Tibial nerve (tissue), 4 donors: Measurements from ENCODE around the gene FAXC. TPM values are rescaled to one million over a fixed set of nuclear protein-coding genes. Genes with fewer than 3 reads are reported as not detected.

Experiments used
- DNase-seq, 2 donors: peaks; one replicate each; pipeline ENCODE4 v3.0.0-alpha.2; 2019; ENCODE audit warnings: low spot score in 2 of 2
- H3K27ac ChIP-seq, 4 donors: fragments of 200-600 bp; sonication (generic) in 3 of 4; one replicate each; pipeline ENCODE4 v1.5.1; 2017 to 2019; ENCODE audit warnings: mild to moderate bottlenecking in 1 of 4
- H3K27me3 ChIP-seq, 2 donors: fragments of 200-600 bp; sonication (generic) in 1 of 2; one replicate each; pipeline versions ENCODE4 v1.5.1 to v1.6.0; 2017 to 2019
- H3K36me3 ChIP-seq, 3 donors: fragments of 200-600 bp; sonication (generic); one replicate each; pipeline ENCODE4 v1.5.1; 2018 to 2019
- H3K4me1 ChIP-seq, 4 donors: fragments of 200-600 bp; sonication (generic) in 3 of 4; one replicate each; pipeline ENCODE4 v1.5.1; 2017 to 2019
- H3K4me3 ChIP-seq, 4 donors: fragments of 200-600 bp; sonication (generic) in 3 of 4; one replicate each; pipeline ENCODE4 v1.5.1; 2017 to 2019; ENCODE audit warnings: mild to moderate bottlenecking in 1 of 4, moderate library complexity in 1 of 4
- H3K9me3 ChIP-seq, 4 donors: fragments of 200-600 bp; sonication (generic) in 3 of 4; one replicate each; pipeline ENCODE4 v1.5.1; 2017 to 2019
- EP300 ChIP-seq, 2 donors: sonication (generic); formaldehyde crosslinking; IDR thresholded peaks; one replicate each; pipeline ENCODE4 v1.6.1; 2017; ENCODE audit warnings: antibody characterized with exemption in 2 of 2, mild to moderate bottlenecking in 1 of 2
- POLR2A ChIP-seq, 2 donors: fragments of 450-650 bp; IDR thresholded peaks; one replicate each; pipeline ENCODE4 v1.6.1; 2017; ENCODE audit warnings: antibody characterized with exemption in 2 of 2, mild to moderate bottlenecking in 2 of 2, moderate library complexity in 2 of 2
- WGBS, 2 donors: methylation state at CpG; one replicate each; pipeline ENCODE4 v1.1.5; 2018; 5-methylcytosine and 5-hydroxymethylcytosine counted together
- total RNA-seq, 4 donors: library from RNA; depleted of rRNA; stranded (reverse); fragments of >200 nt; gene quantifications; one replicate each; pipeline ENCODE4 v1.1.0, GENCODE V29; 2016
- TF ChIP-seq, protein P1 (sequence below), 5 experiments: fragments of 200-600 bp in 3 of 5; fragments of 450-650 bp in 2 of 5; sonication (generic) in 3 of 5; IDR thresholded peaks; one replicate each; pipeline ENCODE4 v1.5.1; 2016 to 2019; ENCODE audit warnings: antibody characterized with exemption in 5 of 5, mild to moderate bottlenecking in 3 of 5, moderate library complexity in 2 of 5

Gene FAXC
- total RNA-seq, 4 donors from 2014 or later, result under 0.01 to 2.4 (median 0.44) TPM

DNA sequence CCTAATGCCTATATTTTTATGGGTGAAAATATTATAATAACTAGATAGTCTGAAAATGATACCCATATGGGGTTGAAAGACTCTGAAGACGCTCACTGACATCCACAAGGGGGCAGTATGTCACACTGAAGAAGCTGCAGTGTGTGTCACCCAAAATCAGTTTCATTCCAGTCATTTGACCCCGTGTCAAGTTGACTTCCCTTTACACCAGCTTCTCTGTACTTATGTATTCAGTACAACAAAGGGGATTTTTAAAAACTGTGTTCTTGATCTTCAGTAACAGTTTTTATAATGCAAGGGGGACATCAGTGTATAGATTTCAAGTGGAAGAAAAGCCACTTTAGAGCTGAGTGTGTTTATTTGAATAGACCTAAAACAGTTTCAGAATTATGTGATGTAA, 19.3 kb downstream of the FAXC start:
- 0 to 3% methylated on average over 2 of the region's 2 CpGs for WGBS, 2 donors
- H3K4me1 ChIP-seq, result no peaks in the 10 kb centered on the region
- H3K27me3 ChIP-seq, result no peaks in the 10 kb centered on the region
- no peak for TF ChIP-seq EP300 (IDR thresholded peaks at IDR 0.05)
- TF ChIP-seq, protein P1, sequence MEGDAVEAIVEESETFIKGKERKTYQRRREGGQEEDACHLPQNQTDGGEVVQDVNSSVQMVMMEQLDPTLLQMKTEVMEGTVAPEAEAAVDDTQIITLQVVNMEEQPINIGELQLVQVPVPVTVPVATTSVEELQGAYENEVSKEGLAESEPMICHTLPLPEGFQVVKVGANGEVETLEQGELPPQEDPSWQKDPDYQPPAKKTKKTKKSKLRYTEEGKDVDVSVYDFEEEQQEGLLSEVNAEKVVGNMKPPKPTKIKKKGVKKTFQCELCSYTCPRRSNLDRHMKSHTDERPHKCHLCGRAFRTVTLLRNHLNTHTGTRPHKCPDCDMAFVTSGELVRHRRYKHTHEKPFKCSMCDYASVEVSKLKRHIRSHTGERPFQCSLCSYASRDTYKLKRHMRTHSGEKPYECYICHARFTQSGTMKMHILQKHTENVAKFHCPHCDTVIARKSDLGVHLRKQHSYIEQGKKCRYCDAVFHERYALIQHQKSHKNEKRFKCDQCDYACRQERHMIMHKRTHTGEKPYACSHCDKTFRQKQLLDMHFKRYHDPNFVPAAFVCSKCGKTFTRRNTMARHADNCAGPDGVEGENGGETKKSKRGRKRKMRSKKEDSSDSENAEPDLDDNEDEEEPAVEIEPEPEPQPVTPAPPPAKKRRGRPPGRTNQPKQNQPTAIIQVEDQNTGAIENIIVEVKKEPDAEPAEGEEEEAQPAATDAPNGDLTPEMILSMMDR (IDR thresholded peaks at IDR 0.05), result peak; percentile 39 to 64 (median 53)
- H3K27ac ChIP-seq, result no peak overlapping the region
- H3K36me3 ChIP-seq, result no peaks in the 10 kb centered on the region
- no peaks in the 10 kb centered on the region for H3K9me3 ChIP-seq
- DNase-seq, result peak in 1 of 2 donors; percentile 52
- H3K4me3 ChIP-seq, result no peak overlapping the region

GRCh38 chr6:99324996-99325395, 24.5 kb downstream of the FAXC start:
- TF ChIP-seq EP300 (IDR thresholded peaks at IDR 0.05) (no peak), POLR2A (IDR thresholded peaks at IDR 0.05) (no peak)
- TF ChIP-seq, protein P1 (IDR thresholded peaks at IDR 0.05), result no peak
- Histone ChIP-seq H3K27me3 (no peaks in the 10 kb centered on the region), H3K27ac (no peak overlapping the region), H3K36me3 (no peaks in the 10 kb centered on the region), H3K9me3 (no peaks in the 10 kb centered on the region), H3K4me3 (no peak overlapping the region), H3K4me1 (no peaks in the 10 kb centered on the region)
- no peak for DNase-seq

DNA sequence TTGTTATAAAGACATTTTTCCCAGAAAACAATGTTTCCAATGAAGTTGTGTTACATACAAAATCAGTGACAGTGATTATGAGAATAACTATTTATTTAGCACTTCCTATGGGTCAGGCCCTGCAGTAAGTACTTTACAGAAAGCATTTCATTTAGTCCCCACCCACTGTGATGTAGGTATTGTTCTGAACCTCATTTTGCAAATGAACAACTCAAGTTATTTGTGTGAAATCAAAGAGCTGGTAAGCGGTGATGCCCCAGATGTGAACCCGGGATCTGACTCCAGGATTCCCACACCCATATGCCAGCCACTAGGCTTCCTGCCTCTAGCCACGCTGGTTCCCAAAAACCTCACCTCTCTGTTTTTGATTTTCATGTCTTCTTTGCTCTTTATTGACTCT, 30.9 kb downstream of the FAXC start:
- H3K4me1 ChIP-seq, result no peaks in the 10 kb centered on the region
- TF ChIP-seq POLR2A (IDR thresholded peaks at IDR 0.05) (no peak), EP300 (IDR thresholded peaks at IDR 0.05) (no peak)
- TF ChIP-seq, protein P1 (IDR thresholded peaks at IDR 0.05), result no peak
- no peak for DNase-seq
- H3K27me3 ChIP-seq, result no peaks in the 10 kb centered on the region
- H3K9me3 ChIP-seq, result no peaks in the 10 kb centered on the region
- H3K36me3 ChIP-seq, result no peaks in the 10 kb centered on the region
- H3K27ac ChIP-seq, result no peak overlapping the region
- no peak overlapping the region for H3K4me3 ChIP-seq
- WGBS, 2 donors, result 82 to 94% methylated on average over 3 of the region's 3 CpGs

GRCh38 chr6:99312354-99312753, 37.1 kb downstream of the FAXC start:
- DNase-seq, result no peak

DNA sequence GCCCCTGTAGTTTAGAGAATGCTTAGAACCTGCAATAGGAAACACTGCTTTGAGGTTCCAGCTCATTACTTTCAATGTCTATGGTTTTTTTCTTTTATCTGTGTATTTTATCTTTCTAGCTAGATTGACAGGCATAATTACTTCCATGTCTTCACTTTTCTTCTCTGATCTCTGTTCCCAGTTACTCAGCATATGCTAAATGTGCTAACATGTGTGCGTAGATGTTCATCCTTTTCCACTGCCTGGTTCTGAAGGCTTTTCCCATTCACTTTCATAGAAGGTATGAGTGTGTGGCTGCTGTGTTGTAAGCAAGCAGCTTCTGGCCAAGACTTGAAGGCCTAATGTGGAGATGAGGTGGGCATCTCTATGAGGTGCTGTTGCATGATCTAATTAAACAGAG, 38.9 kb downstream of the FAXC start:
- Histone ChIP-seq H3K27ac (no peak overlapping the region), H3K4me1 (no peaks in the 10 kb centered on the region), H3K27me3 (no peaks in the 10 kb centered on the region), H3K4me3 (no peak overlapping the region), H3K36me3 (no peaks in the 10 kb centered on the region), H3K9me3 (no peaks in the 10 kb centered on the region)
- no peak for DNase-seq
- 96 to 97% methylated on average over 1 of the region's 1 CpG for WGBS, 2 donors
- no peak for TF ChIP-seq EP300 (IDR thresholded peaks at IDR 0.05)
- TF ChIP-seq, protein P1 (IDR thresholded peaks at IDR 0.05), result no peak
- TF ChIP-seq POLR2A (IDR thresholded peaks at IDR 0.05), result no peak

More at GRCh38 chr6:99312354-99312753, 37.1 kb downstream of the FAXC start:
- TF ChIP-seq EP300 (IDR thresholded peaks at IDR 0.05) (no peak), POLR2A (IDR thresholded peaks at IDR 0.05) (no peak)
- TF ChIP-seq, protein P1 (IDR thresholded peaks at IDR 0.05), result no peak
- H3K27ac ChIP-seq, result no peak overlapping the region
- H3K9me3 ChIP-seq, result no peaks in the 10 kb centered on the region
- WGBS, 2 donors, result 44 to 50% methylated on average over 2 of the region's 2 CpGs
- H3K36me3 ChIP-seq, result no peaks in the 10 kb centered on the region
- no peaks in the 10 kb centered on the region for H3K27me3 ChIP-seq
- H3K4me1 ChIP-seq, result no peaks in the 10 kb centered on the region
- H3K4me3 ChIP-seq, result no peak overlapping the region
